ENCODE results near the gene TOR1B. TPM values are rescaled to one million over a fixed set of nuclear protein-coding genes. Genes with fewer than 3 reads are reported as not detected.
A peak's percentile ranks its signal among the peaks of the same experiment; 100 is the strongest.
"Not testable (repeated sequence)": the region's sequence is repeated elsewhere in the genome, so short reads cannot be mapped to it uniquely, and the experiment has no call there.

TOR1B gene
- total RNA-seq, 4 donors from 2014 or later: 17.0 to 31.0 (median 22.7) TPM

DNA sequence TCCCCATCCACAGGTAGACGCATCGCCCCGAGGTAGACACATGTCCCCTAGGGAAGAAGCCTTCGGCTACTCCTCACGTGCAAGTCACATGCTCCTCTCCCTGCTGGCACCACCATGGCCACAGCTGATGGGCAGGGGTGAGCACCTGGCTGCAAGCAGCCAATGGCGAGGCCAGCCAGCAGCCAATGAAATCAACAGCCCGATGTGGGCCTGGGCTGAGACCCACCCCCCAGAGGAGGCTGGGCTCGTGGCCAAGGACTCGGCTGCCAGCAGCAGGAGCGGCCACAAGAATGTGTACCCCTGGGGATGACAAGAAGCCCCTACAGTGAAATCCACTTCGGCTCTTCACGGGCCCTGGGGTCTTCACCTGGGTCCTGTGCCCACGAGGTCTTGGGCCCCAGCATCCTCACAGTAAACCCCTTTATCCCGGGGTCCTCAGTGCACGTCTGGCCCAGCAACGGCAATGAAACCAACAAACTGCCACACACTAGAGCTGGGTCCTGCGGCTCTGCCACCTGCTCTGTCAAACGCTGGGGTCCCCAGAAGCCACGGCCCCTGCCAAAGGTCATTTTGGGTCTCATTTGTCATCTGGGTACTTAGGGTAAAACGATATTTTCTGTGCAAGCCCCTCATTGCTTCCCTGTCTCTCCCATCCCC is 28.1 kb upstream of the TOR1B start:
- intact Hi-C loops (cut with DNase I; ENCODE audit: low total_unique reads): loop anchor here (5.0 to 10.0 kb wide), 2 partner anchors 138 to 640 kb away; no protein-coding TSS in a partner anchor
- DNase-seq (ENCODE audit: low spot score in 2 of 2): no peak
- TF ChIP-seq POLR2A (IDR thresholded peaks at IDR 0.05) (no peak), CTCF (IDR thresholded peaks at IDR 0.05) (no peak)
- 74 to 79% methylated on average over 19 to 20 of the region's 20 CpGs for WGBS, 2 donors
- H3K4me3 ChIP-seq (ENCODE audit: low read depth, poor library complexity, severe bottlenecking): no peak overlapping the region

GRCh38 chr9:129775448-129775798 is 27.6 kb upstream of the TOR1B start:
- intact Hi-C loops (cut with DNase I; ENCODE audit: low total_unique reads): loop anchor here (5.0 to 10.0 kb wide), 2 partner anchors 138 to 641 kb away; no protein-coding TSS in a partner anchor

DNA sequence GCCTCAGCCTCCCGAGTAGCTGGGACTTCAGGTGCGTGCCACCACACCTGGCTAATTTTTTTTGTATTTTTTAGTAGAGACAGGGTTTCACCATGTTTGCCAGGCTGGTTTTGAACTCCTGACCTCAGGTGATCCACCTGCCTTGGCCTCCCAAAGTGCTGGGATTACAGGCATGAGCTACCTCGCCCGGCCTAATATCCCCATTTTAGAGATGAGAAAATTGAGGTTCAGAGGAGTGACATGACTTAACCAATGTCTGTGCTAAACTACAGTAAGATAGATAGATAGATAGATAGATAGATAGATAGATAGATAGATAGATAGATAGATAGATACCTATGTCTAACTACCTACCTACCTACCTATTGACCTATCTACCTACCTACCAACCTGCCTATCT is 26.9 kb upstream of the TOR1B start:
- 86 to 88% methylated on average over 4 of the region's 4 CpGs for WGBS, 2 donors
- H3K4me3 ChIP-seq (ENCODE audit: low read depth, poor library complexity, severe bottlenecking); DNase-seq (ENCODE audit: low spot score in 2 of 2): not testable (repeated sequence)
- intact Hi-C loops (cut with DNase I; ENCODE audit: low total_unique reads): loop anchor here (5.0 to 10.0 kb wide), 2 partner anchors 139 to 641 kb away; no protein-coding TSS in a partner anchor

More at GRCh38 chr9:129775448-129775798, 27.6 kb upstream of the TOR1B start:
- no peak for DNase-seq (ENCODE audit: low spot score in 2 of 2)
- WGBS, 2 donors: 25 to 32% methylated on average over 2 of the region's 2 CpGs
- H3K4me3 ChIP-seq (ENCODE audit: low read depth, poor library complexity, severe bottlenecking): no peak overlapping the region
- TF ChIP-seq CTCF (IDR thresholded peaks at IDR 0.05): no peak
- no peak for TF ChIP-seq POLR2A (IDR thresholded peaks at IDR 0.05)

GRCh38 chr9:129776566-129776937 is 26.4 kb upstream of the TOR1B start:
- intact Hi-C loops (cut with DNase I; ENCODE audit: low total_unique reads): loop anchor here (5.0 to 10.0 kb wide), 2 partner anchors 139 to 642 kb away; no protein-coding TSS in a partner anchor
- TF ChIP-seq CTCF (IDR thresholded peaks at IDR 0.05) (no peak), POLR2A (IDR thresholded peaks at IDR 0.05) (no peak)
- 51 to 59% methylated on average over 7 to 8 of the region's 8 CpGs for WGBS, 2 donors
- H3K4me3 ChIP-seq (ENCODE audit: low read depth, poor library complexity, severe bottlenecking): no peak overlapping the region
- DNase-seq (ENCODE audit: low spot score in 2 of 2): no peak

DNA sequence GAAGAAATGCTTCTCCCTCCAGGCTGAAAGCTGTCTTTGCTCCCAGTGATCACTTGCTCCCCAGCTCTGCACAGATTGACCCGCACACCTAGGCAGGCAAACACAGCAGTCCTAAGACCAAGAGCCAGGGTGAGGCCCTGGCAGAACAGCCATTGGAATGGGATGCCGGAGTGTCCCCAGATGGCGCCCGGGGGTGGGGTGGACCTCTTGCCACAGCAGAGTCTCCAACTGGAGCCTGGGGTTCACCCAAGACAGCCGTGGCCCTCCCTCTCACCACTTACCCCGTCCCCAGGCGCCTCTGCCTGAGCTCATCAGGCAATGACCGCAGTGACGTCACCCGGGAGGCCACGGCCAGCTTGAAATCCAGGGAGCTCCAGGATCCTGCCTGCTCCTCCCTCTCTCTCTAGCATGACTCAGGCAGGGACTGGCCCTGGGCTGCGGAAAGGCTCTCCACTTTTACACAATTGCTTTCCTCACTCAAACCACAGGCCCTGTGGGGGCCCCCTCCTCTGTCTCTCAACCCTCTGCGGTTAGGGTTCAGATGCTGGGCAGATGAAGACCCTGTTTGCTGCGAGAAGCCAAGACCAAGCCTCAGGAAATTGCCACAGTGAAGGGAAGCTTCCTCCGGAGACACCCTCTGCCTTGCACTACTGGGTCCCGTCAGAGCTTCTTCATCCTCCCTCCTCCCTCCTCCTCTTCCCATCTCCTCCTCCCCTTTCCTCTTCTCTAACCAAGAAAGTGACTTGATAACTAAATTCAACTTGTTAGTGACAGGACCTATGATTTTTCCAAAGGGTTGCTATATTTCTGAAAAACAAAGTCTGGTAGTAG is 25.8 kb upstream of the TOR1B start:
- TF ChIP-seq POLR2A (IDR thresholded peaks at IDR 0.05): no peak
- WGBS, 2 donors: 13 to 14% methylated on average over 11 to 13 of the region's 16 CpGs
- DNase-seq (ENCODE audit: low spot score in 2 of 2): peak; percentile 93 to 99
- intact Hi-C loops (cut with DNase I; ENCODE audit: low total_unique reads): loop anchor here (5.0 to 10.0 kb wide), 2 partner anchors 140 to 642 kb away; no protein-coding TSS in a partner anchor
- H3K4me3 ChIP-seq (ENCODE audit: low read depth, poor library complexity, severe bottlenecking): no peak overlapping the region

GRCh38 chr9:129777769-129778130 is 25.2 kb upstream of the TOR1B start:
- no peak for DNase-seq (ENCODE audit: low spot score in 2 of 2)
- H3K4me3 ChIP-seq (ENCODE audit: low read depth, poor library complexity, severe bottlenecking): no peak overlapping the region
- intact Hi-C loops (cut with DNase I; ENCODE audit: low total_unique reads): loop anchor here (5.0 to 10.0 kb wide), 2 partner anchors 140 to 643 kb away; no protein-coding TSS in a partner anchor
- TF ChIP-seq CTCF (IDR thresholded peaks at IDR 0.05): no peak
- no peak for TF ChIP-seq POLR2A (IDR thresholded peaks at IDR 0.05)
- 47 to 60% methylated on average over 11 of the region's 11 CpGs for WGBS, 2 donors

All from lower leg skin (tissue), 4 donors.